ENCODE measurements around the gene COX6B2. TPM values are rescaled to one million over a fixed set of nuclear protein-coding genes. Genes with fewer than 3 reads are reported as not detected.
"Not testable (repeated sequence)": the region's sequence is repeated elsewhere in the genome, so short reads cannot be mapped to it uniquely, and the experiment has no call there.

The COX6B2 gene
- total and polyA plus RNA-seq, 2 of the 13 experiments (the other 11 are each of a cell fraction or from before 2014, with no cell fraction given): 0.21 TPM; not detected in 1

GRCh38 chr19:55328774-55329318 lies 25.7 kb downstream of the COX6B2 start:
- not testable (repeated sequence) for H3K4me2 ChIP-seq (ENCODE audit: low read depth, low read length)

More at GRCh38 chr19:55328774-55329318, 25.7 kb downstream of the COX6B2 start:
- H3K27me3 ChIP-seq (ENCODE audit: control insufficient read depth in 1 of 2, insufficient read depth in 2 of 2, low read length in 2 of 2); H2AFZ ChIP-seq (ENCODE audit: low read length); H3K79me2 ChIP-seq (ENCODE audit: insufficient read depth, low read length); CTCF ChIA-PET (ENCODE audit: low intra/inter-chr PET ratio, low total read pairs); H3K4me3 ChIP-seq (replicated peaks in 1 of 3; ENCODE audit: insufficient read depth in 1 of 3, low read depth in 2 of 3, low read length in 3 of 3); H4K20me1 ChIP-seq (ENCODE audit: insufficient read depth, low read length); ATAC-seq; intact Hi-C loops (cut with micrococcal nuclease; ENCODE audit: unreplicated experiment); FAIRE-seq; in situ Hi-C loops (cut with HindIII; ENCODE audit: extremely low pct_ligation_motif_present, low pct_unique_long_range_greater_than_20kb); H3K9ac ChIP-seq (ENCODE audit: insufficient read depth, low read depth, low read length); BruUV-seq (replicated peaks); H3K36me3 ChIP-seq (replicated peaks in 1 of 2; ENCODE audit: control insufficient read depth in 1 of 2, insufficient read depth in 2 of 2, low read length in 2 of 2); DNase-seq (ENCODE audit: low spot score); H3K27ac ChIP-seq (ENCODE audit: extremely low read length, insufficient read depth, low read length); H3K9me3 ChIP-seq (ENCODE audit: low read length); POLR2A ChIA-PET: not testable (repeated sequence)
- TF ChIP-seq ZMYM3 (CRISPR knock-in tag; IDR thresholded peaks at IDR 0.05): 0 out of 2 replicates have a peak, but pooled peaks have one; percentile 28
- TF ChIP-seq RFX5 (IDR thresholded peaks at IDR 0.05; ENCODE audit: low read depth, low read length): peak; percentile 97
- peak; percentile 96 for TF ChIP-seq RFXAP (CRISPR knock-in tag; IDR thresholded peaks at IDR 0.05; ENCODE audit: borderline replicate concordance)
- peak; percentile 95 for TF ChIP-seq ZNF770 (CRISPR knock-in tag; IDR thresholded peaks at IDR 0.05)
- TF ChIP-seq CREB1 (IDR thresholded peaks at IDR 0.05): 0 out of 2 replicates have a peak, but pooled peaks have one; percentile 43
- TF ChIP-seq CREB1 (CRISPR knock-in tag; IDR thresholded peaks at IDR 0.05): peak; percentile 80
- TF ChIP-seq RFXANK (CRISPR knock-in tag; IDR thresholded peaks at IDR 0.05): peak; percentile 98
- 81% methylated on average over 4 of the region's 4 CpGs for WGBS (ENCODE audit: low lambda C conversion rate)
- H3K4me1 ChIP-seq (ENCODE audit: insufficient read depth, low read length): peaks cover 40% of the 10 kb centered on the region

All from HepG2 (cell line).